KOPT-K1 (cell line): ENCODE measurements around the gene NEK2.
"Not testable (repeated sequence)": the region's sequence is repeated elsewhere in the genome, so short reads cannot be mapped to it uniquely, and the experiment has no call there.

Source experiments
- H3K27ac ChIP-seq: fragments of 200-600 bp; sonication (generic); 2 replicates; pipeline ENCODE4 v1.5.1; 2016; ENCODE audit warnings: antibody characterized with exemption, mild to moderate bottlenecking, low read depth, low read length; ENCODE audit not compliant: poor library complexity, severe bottlenecking
- H3K36me3 ChIP-seq: fragments of 200-600 bp; sonication (generic); 2 replicates; pipeline ENCODE4 v1.5.1; 2017; ENCODE audit warnings: antibody characterized with exemption, mild to moderate bottlenecking, low read length, moderate library complexity; ENCODE audit not compliant: insufficient read depth
- H3K9me3 ChIP-seq: fragments of 200-600 bp; sonication (generic); 2 replicates; pipeline ENCODE4 v1.5.1; 2017; ENCODE audit warnings: antibody characterized with exemption, low read length, mild to moderate bottlenecking; ENCODE audit not compliant: insufficient read depth, poor library complexity, severe bottlenecking

The NEK2 gene

GRCh38 chr1:211634931-211635330 lies 40.5 kb downstream of the NEK2 start:
- Histone ChIP-seq H3K36me3 (no peaks in the 10 kb centered on the region), H3K27ac (no peak overlapping the region), H3K9me3 (no peaks in the 10 kb centered on the region)

GRCh38 chr1:211634461-211634860 lies 41.0 kb downstream of the NEK2 start:
- Histone ChIP-seq H3K27ac (no peak overlapping the region), H3K9me3 (no peaks in the 10 kb centered on the region), H3K36me3 (no peaks in the 10 kb centered on the region)

- Histone ChIP-seq H3K9me3 (no peaks in the 10 kb centered on the region), H3K36me3 (no peaks in the 10 kb centered on the region), H3K27ac (no peak overlapping the region)
These were observed 41.9 kb downstream of the NEK2 start for GRCh38 chr1:211633524-211633846.

GRCh38 chr1:211632808-211633523 lies 42.5 kb downstream of the NEK2 start:
- no peak overlapping the region for H3K27ac ChIP-seq

GRCh38 chr1:211632117-211632807 lies 43.2 kb downstream of the NEK2 start:
- Histone ChIP-seq H3K36me3 (no peaks in the 10 kb centered on the region), H3K27ac (no peak overlapping the region), H3K9me3 (no peaks in the 10 kb centered on the region)

More at GRCh38 chr1:211632808-211633523, 42.5 kb downstream of the NEK2 start:
- Histone ChIP-seq H3K9me3 (no peaks in the 10 kb centered on the region), H3K36me3 (no peaks in the 10 kb centered on the region)

- H3K36me3 ChIP-seq, result no peaks in the 10 kb centered on the region
- no peak overlapping the region for H3K27ac ChIP-seq
- no peaks in the 10 kb centered on the region for H3K9me3 ChIP-seq
These were observed 44.3 kb downstream of the NEK2 start for GRCh38 chr1:211631168-211631567.

- Histone ChIP-seq H3K27ac (no peak overlapping the region), H3K36me3 (no peaks in the 10 kb centered on the region), H3K9me3 (no peaks in the 10 kb centered on the region)
These were observed 45.0 kb downstream of the NEK2 start for GRCh38 chr1:211630236-211631081.

- Histone ChIP-seq H3K27ac (no peak overlapping the region), H3K9me3 (no peaks in the 10 kb centered on the region), H3K36me3 (no peaks in the 10 kb centered on the region)
These were observed 47.0 kb downstream of the NEK2 start for GRCh38 chr1:211628417-211628816.

GRCh38 chr1:211627259-211627658 lies 48.2 kb downstream of the NEK2 start:
- Histone ChIP-seq H3K9me3 (no peaks in the 10 kb centered on the region), H3K27ac (no peak overlapping the region), H3K36me3 (no peaks in the 10 kb centered on the region)

GRCh38 chr1:211625866-211626265 lies 49.6 kb downstream of the NEK2 start:
- H3K27ac ChIP-seq, H3K36me3 ChIP-seq, H3K9me3 ChIP-seq: not testable (repeated sequence)

GRCh38 chr1:211625040-211625439 lies 50.4 kb downstream of the NEK2 start:
- Histone ChIP-seq H3K27ac (no peak overlapping the region), H3K9me3 (no peaks in the 10 kb centered on the region), H3K36me3 (no peaks in the 10 kb centered on the region)

- Histone ChIP-seq H3K9me3 (no peaks in the 10 kb centered on the region), H3K27ac (no peak overlapping the region), H3K36me3 (no peaks in the 10 kb centered on the region)
These were observed 51.9 kb downstream of the NEK2 start for GRCh38 chr1:211623515-211623914.

GRCh38 chr1:211621447-211622198 lies 53.8 kb downstream of the NEK2 start:
- H3K9me3 ChIP-seq, result no peaks in the 10 kb centered on the region

GRCh38 chr1:211620097-211620496 lies 55.3 kb downstream of the NEK2 start:
- H3K27ac ChIP-seq, result no peak overlapping the region
- no peaks in the 10 kb centered on the region for H3K36me3 ChIP-seq
- no peaks in the 10 kb centered on the region for H3K9me3 ChIP-seq

More at GRCh38 chr1:211621447-211622198, 53.8 kb downstream of the NEK2 start:
- Histone ChIP-seq H3K27ac (no peak overlapping the region), H3K36me3 (no peaks in the 10 kb centered on the region)
